ENCODE measurements around the gene PNMT. TPM values are rescaled to one million over a fixed set of nuclear protein-coding genes. Genes with fewer than 3 reads are reported as not detected.

PNMT gene
- total RNA-seq, 2 donors from 2014 or later: 0.64 TPM; not detected in 1

GRCh38 chr17:39671651-39672521 lies 3.6 kb downstream of the PNMT start:
- no peaks in the 10 kb centered on the region for H3K36me3 Mint-ChIP-seq
- H3K9me3 Mint-ChIP-seq: no peaks in the 10 kb centered on the region
- DNase-seq (ENCODE audit: low spot score in 2 of 2) (no peak), ATAC-seq (peak in 1 of 2 donors; percentile 39)
- no peak overlapping the region for H3K27ac Mint-ChIP-seq

- Mint-ChIP-seq H3K9me3 (no peaks in the 10 kb centered on the region), H3K27ac (no peak overlapping the region), H3K36me3 (no peaks in the 10 kb centered on the region)
- no peak for ATAC-seq
- DNase-seq (ENCODE audit: low spot score in 2 of 2): no peak
Observed at GRCh38 chr17:39672522-39673334, 4.5 kb downstream of the PNMT start.

GRCh38 chr17:39673335-39674081 lies 5.3 kb downstream of the PNMT start:
- DNase-seq (ENCODE audit: low spot score in 2 of 2) (no peak), ATAC-seq (no peak)
- no peak overlapping the region for H3K27ac Mint-ChIP-seq
- H3K9me3 Mint-ChIP-seq: no peaks in the 10 kb centered on the region
- H3K36me3 Mint-ChIP-seq: no peaks in the 10 kb centered on the region

GRCh38 chr17:39674179-39674578 lies 5.9 kb downstream of the PNMT start:
- no peaks in the 10 kb centered on the region for H3K36me3 Mint-ChIP-seq
- H3K9me3 Mint-ChIP-seq: no peaks in the 10 kb centered on the region
- DNase-seq (ENCODE audit: low spot score in 2 of 2): no peak
- no peak overlapping the region for H3K27ac Mint-ChIP-seq
- no peak for ATAC-seq

- Mint-ChIP-seq H3K9me3 (no peaks in the 10 kb centered on the region), H3K27ac (no peak overlapping the region), H3K36me3 (no peaks in the 10 kb centered on the region)
- no peak for DNase-seq (ENCODE audit: low spot score in 2 of 2)
- ATAC-seq: no peak
Observed at GRCh38 chr17:39674702-39675389, 6.6 kb downstream of the PNMT start.

GRCh38 chr17:39675390-39676082 lies 7.3 kb downstream of the PNMT start:
- Mint-ChIP-seq H3K27ac (peak overlapping the region in 1 of 2 donors; percentile 36), H3K36me3 (no peaks in the 10 kb centered on the region), H3K9me3 (no peaks in the 10 kb centered on the region)
- no peak for DNase-seq (ENCODE audit: low spot score in 2 of 2)
- peak in 1 of 2 donors; percentile 6 for ATAC-seq

- H3K27ac Mint-ChIP-seq: peak overlapping the region in 1 of 2 donors; percentile 36
- ATAC-seq: peak; percentile 17 to 57
- no peaks in the 10 kb centered on the region for H3K36me3 Mint-ChIP-seq
- no peaks in the 10 kb centered on the region for H3K9me3 Mint-ChIP-seq
- DNase-seq (ENCODE audit: low spot score in 2 of 2): no peak
Observed at GRCh38 chr17:39676198-39676819, 8.1 kb downstream of the PNMT start.

GRCh38 chr17:39677072-39677471 lies 8.8 kb downstream of the PNMT start:
- DNase-seq (ENCODE audit: low spot score in 2 of 2): no peak
- H3K27ac Mint-ChIP-seq: peak overlapping the region in 1 of 2 donors; percentile 82
- H3K36me3 Mint-ChIP-seq: no peaks in the 10 kb centered on the region
- no peak for ATAC-seq
- no peaks in the 10 kb centered on the region for H3K9me3 Mint-ChIP-seq

GRCh38 chr17:39677542-39678339 lies 9.5 kb downstream of the PNMT start:
- Mint-ChIP-seq H3K9me3 (no peaks in the 10 kb centered on the region), H3K27ac (peak overlapping the region; percentile 82 to 90), H3K36me3 (no peaks in the 10 kb centered on the region)
- ATAC-seq (no peak), DNase-seq (ENCODE audit: low spot score in 2 of 2) (no peak)

GRCh38 chr17:39678340-39679116 lies 10.3 kb downstream of the PNMT start:
- DNase-seq (ENCODE audit: low spot score in 2 of 2): no peak
- Mint-ChIP-seq H3K9me3 (no peaks in the 10 kb centered on the region), H3K36me3 (peaks cover 0 to 4% of the 10 kb centered on the region in 2 donors), H3K27ac (peak overlapping the region in 1 of 2 donors; percentile 90)
- ATAC-seq: peak in 1 of 2 donors; percentile 36

- Mint-ChIP-seq H3K27ac (peak overlapping the region; percentile 90 to 96), H3K9me3 (no peaks in the 10 kb centered on the region), H3K36me3 (peaks cover 0 to 4% of the 10 kb centered on the region in 2 donors)
- ATAC-seq (peak; percentile 58 to 73), DNase-seq (ENCODE audit: low spot score in 2 of 2) (no peak)
Observed at GRCh38 chr17:39679521-39680192, 11.4 kb downstream of the PNMT start.

- DNase-seq (ENCODE audit: low spot score in 2 of 2) (no peak), ATAC-seq (no peak)
- Mint-ChIP-seq H3K27ac (no peak overlapping the region), H3K36me3 (peaks cover 11% of the 10 kb centered on the region in 2 donors), H3K9me3 (peaks cover 0 to 6% of the 10 kb centered on the region in 2 donors)
Observed at GRCh38 chr17:39683295-39683939, 15.2 kb downstream of the PNMT start.

Data from activated naive CD4-positive, alpha-beta T cell treated with anti-CD3 and anti-CD28 coated beads, Interleukin-2, amount 50 U/mL, for 72 hours (primary cell).